Omental fat pad (tissue), 4 donors: ENCODE data around the gene PAX8. TPM values are rescaled to one million over a fixed set of nuclear protein-coding genes. Genes with fewer than 3 reads are reported as not detected.

Source experiments
- ATAC-seq: fragments of 150-250 bp; one replicate; pipeline ENCODE4 v1.9.1; 2016; ENCODE audit warnings: mild to moderate bottlenecking, moderate library complexity; ENCODE audit not compliant: low FRiP score
- DNase-seq: peaks from one replicate; pipeline ENCODE4 v3.0.0-alpha.2; 2019; ENCODE audit warnings: low spot score
- total RNA-seq, 4 donors: library from RNA; depleted of rRNA; stranded (reverse); fragments of >200 nt; gene quantifications; one replicate each; pipeline ENCODE4 v1.1.0, GENCODE V29; 2016
- TF ChIP-seq, protein P1 (sequence below), 3 donors: fragments of 450-650 bp; IDR thresholded peaks; one replicate each; pipeline ENCODE4 v1.5.1; 2016 to 2017; ENCODE audit warnings: antibody characterized with exemption in 3 of 3, mild to moderate bottlenecking in 3 of 3, moderate library complexity in 2 of 3

PAX8 gene
- total RNA-seq, 4 donors from 2014 or later: 2.8 to 9.4 (median 5.8) TPM

DNA sequence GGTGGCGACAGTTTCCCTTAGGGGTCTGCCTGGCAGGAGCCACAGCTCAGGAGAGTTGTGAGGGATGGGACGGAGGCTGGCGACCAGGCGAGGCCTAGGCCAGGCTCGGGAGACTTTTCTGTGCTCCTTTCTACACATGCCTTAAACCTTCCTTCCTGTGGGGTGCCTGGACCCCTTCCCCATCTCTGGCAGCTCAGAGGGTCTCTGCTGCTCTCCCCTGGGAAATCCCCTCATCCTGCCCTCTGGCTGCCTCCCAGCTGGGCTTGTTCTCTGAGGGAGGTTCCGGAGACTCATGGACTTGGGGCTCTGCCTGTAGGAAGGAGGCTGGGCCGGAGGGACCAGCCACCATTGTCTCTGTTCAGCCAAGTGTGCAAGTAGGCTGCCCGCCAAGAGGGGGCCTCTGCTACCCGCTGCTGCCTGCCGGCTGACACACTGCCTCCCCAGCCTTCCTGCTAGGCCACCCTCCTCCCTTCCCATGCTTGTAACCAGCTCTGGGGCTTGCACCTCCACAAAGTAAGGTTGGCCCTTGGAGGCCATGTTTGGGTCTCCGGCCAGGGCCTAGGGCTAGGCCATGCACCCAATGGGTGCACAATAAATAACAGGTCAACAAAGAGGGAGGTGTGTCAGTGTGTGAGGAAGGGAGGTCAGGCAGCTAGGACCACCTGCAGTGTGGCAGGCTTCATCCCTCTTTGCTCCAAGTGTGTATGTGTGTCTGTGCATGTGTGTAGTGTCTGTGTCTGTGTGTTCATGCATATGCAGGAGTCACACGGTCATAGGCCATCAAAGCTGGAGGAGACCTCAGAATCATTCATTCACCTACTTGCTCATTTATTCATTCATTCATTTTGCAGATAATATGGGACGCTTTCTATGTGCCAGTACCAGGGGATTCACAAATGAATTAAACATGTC, 76.2 kb downstream of the PAX8 start:
- ATAC-seq (no peak), DNase-seq (no peak)
- TF ChIP-seq, protein P1, sequence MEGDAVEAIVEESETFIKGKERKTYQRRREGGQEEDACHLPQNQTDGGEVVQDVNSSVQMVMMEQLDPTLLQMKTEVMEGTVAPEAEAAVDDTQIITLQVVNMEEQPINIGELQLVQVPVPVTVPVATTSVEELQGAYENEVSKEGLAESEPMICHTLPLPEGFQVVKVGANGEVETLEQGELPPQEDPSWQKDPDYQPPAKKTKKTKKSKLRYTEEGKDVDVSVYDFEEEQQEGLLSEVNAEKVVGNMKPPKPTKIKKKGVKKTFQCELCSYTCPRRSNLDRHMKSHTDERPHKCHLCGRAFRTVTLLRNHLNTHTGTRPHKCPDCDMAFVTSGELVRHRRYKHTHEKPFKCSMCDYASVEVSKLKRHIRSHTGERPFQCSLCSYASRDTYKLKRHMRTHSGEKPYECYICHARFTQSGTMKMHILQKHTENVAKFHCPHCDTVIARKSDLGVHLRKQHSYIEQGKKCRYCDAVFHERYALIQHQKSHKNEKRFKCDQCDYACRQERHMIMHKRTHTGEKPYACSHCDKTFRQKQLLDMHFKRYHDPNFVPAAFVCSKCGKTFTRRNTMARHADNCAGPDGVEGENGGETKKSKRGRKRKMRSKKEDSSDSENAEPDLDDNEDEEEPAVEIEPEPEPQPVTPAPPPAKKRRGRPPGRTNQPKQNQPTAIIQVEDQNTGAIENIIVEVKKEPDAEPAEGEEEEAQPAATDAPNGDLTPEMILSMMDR (IDR thresholded peaks at IDR 0.05): no peak

DNA sequence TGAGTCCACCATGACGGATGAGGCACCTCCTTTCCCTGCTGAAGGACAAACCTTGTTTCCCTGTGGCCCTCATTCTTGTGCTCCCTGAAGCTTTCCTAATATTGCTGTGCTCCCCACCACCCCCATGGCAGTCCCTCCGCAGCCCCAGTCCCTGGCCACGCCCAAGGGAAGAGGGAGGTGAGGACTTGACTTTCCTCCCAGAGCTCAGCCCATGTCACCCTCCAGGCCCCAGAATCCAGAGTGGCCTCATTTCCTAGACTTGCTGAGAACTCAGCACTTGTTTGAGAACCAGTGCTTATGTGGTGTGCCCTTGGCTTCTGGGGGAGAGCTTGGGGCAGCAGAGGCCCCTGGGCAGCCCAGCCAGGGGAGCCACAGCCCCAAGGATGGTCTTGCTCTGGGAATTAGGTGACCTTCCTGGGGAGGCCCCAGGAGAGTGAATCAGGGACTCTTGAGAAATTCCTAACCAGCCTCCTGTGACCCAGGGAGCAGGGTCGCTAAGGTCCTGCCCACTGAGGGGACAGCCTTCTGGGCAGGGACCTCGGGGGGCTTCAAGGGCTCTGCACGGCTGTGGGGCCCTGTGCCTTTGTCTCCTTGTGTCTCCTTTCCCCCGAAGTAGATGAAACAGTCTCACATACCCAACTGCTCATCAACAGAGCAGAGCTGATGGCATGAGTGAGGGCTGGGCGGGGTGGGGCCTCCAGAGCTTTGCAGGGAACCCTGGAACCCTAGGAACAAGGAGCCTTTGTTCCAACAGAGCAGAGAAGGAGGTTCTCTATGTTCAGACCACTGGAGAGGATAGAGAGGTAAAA, 77.0 kb downstream of the PAX8 start:
- DNase-seq (no peak), ATAC-seq (no peak)
- TF ChIP-seq, protein P1 (IDR thresholded peaks at IDR 0.05): no peak

DNA sequence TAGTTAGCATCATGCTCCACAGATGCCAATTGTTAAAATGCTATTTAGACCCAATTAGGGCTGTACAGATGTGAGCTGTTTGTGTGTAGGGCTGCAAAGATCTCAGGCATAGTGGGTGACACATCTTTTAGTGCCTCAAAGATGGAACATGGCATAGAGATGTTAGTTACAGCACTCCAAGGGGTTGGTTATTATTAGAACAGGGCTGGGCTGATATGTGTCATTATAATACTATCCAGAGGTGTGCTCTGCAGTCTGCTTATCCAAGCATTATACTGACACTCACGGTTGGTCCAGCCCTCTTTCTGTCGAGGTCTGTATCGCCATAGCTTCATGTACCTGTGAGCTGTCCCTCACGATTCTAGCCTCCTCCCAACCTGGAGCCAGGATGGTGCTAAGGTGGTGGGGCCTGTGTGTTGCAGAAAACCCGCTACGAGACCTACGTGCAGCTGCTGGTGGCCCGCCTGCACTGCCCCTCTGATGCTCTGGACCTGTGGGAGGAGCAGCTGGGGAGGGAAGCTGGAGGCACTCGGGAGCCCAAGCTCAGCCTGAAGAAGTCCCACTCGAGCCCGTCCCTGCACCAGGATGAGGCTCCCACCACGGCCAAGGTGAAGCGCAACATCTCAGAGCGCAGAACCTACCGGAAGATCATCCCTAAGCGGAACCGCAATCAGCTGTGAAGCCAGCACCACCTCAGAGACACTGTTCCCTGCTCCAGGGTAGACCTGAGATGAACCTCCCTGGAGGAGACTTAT, 77.8 kb downstream of the PAX8 start:
- no peak for DNase-seq
- ATAC-seq: no peak
- TF ChIP-seq, protein P1 (IDR thresholded peaks at IDR 0.05): no peak

DNA sequence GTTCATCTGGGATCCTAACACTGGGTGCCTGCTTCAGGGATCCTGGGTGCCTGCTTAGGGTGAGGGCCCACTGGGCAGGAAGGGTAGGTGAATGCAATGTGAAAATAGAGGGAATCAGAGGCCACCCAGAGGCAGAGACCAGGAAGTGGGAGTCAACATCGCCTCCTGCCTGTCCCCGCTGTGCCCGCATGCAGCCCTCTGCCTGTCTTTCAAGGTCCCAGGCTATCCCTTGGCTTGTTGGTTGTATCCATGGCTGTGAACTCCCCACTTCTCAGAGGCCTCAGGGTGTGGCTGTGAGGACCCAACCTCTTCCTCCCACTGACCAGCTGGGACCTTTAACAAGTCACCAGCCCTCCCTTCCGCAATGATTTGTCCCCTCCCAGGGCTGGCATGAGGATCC, 78.5 kb downstream of the PAX8 start:
- DNase-seq (no peak), ATAC-seq (no peak)
- TF ChIP-seq, protein P1 (IDR thresholded peaks at IDR 0.05): no peak

DNA sequence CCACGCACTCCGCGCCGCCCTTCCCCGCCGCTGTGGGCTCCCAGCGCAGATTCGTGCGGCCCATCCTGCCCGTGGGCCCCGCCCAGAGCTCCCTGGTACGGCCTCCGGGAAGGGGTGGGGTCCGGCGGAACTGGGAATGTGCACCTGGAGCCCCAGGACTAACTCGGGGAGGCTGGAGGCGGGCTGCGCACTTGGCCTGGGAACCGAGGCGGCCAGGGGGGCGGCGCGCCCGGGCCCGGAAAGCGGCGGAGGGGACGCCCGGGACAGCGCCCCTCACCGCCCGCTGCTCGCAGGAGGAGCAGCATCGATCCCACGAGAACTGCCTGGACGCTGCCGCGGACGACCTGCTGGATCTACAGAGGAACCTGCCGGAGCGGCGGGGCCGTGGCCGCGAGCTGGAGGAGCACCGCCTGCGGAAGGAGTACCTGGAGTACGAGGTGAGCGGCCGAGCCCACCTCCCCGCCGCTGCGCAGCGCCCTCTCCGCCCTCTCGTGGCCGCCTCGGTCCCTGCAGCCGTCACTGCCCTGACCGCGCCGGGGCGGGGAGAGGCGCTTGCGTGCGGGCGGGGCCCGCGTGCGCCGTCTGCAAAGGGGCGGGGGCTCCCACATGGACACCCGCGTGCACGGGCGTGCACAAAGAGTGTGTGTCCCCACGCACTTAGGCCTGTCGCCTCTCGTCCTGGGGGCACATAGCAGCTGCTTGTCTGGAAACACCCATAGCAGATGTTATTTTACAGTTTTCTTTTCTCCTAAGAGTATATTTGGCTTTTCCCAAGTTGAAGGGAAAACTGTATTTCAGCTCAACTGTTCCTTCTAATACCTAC, 79.7 kb downstream of the PAX8 start:
- DNase-seq (peak; percentile 72), ATAC-seq (peak; percentile 94)
- TF ChIP-seq, protein P1 (IDR thresholded peaks at IDR 0.05): peak in 2 of 3 donors; percentile 66 to 77
